ENCODE results near the gene ARID1B. TPM values are rescaled to one million over a fixed set of nuclear protein-coding genes. Genes with fewer than 3 reads are reported as not detected.
"Not testable (repeated sequence)": the region's sequence is repeated elsewhere in the genome, so short reads cannot be mapped to it uniquely, and the experiment has no call there.

ARID1B gene
- total and polyA plus RNA-seq, 2 donors: 36.2 to 213 TPM

DNA sequence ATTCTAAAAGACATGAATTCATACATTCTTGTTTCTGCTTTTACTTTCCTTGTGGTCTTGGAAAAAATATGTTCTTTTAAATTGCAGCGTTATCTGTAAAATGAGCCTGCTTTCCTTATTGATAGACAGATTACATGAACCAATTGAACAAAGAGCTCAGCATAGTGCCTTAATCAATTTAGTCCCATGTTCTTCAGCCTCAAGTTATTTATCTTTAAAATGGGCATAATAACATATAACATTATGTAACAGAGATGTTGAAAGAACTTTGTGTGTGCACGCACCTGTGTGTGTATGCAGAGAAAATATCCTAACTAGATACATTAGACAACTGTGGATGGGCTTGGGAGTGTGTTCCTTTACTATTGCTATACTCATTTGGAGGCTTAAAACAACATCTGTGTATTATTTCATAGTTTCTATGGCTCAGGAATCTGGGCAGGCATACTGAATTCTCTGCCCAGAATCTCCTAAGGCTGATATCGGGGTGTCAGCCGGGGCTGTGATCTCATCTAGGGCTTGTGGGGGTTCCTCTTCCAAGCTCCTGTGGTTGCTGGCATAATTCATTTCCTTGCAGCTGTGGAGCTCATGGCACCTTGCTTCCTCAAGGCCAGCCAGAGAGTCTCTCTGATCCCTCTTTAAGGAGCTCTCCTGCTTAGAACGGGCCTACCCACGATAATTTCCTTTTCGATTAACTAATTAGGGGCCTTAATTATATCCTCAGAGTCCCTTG lies 194.1 kb downstream of the ARID1B start:
- H3K4me3 ChIP-seq (ENCODE audit: low read depth, low read length): no peak overlapping the region
- no peak overlapping the region for H3K27ac ChIP-seq (ENCODE audit: low read depth)
- 68% methylated on average over 7 of the region's 7 CpGs for WGBS
- H3K4me1 ChIP-seq (ENCODE audit: insufficient read depth): no peaks in the 10 kb centered on the region
- DNase-seq (ENCODE audit: extremely low spot score): no peak
- H3K36me3 ChIP-seq (ENCODE audit: insufficient read depth): no peaks in the 10 kb centered on the region

DNA sequence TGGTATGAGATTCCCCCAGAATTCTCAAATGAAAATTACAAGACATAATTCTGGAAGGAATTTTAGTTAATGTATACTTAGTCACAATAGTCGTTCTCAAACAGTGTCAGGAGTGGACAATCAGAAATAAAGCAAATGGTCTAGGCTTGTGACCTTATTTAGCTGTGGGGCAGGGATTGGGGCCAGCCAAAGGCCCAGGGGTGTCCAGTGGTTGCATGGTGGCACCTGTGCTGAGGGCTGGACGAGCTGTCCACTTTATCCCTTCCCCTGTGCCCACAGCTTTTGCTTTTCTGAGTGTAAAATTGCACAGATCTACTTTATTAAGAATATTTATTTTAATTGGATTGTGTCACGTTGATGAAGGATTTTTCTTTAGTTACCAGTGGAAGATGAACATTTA lies 195.0 kb downstream of the ARID1B start:
- Histone ChIP-seq H3K4me3 (ENCODE audit: low read depth, low read length) (no peak overlapping the region), H3K36me3 (ENCODE audit: insufficient read depth) (no peaks in the 10 kb centered on the region), H3K4me1 (ENCODE audit: insufficient read depth) (no peaks in the 10 kb centered on the region), H3K27ac (ENCODE audit: low read depth) (no peak overlapping the region)
- DNase-seq (ENCODE audit: extremely low spot score): no peak
- 70% methylated on average over 3 of the region's 3 CpGs for WGBS

DNA sequence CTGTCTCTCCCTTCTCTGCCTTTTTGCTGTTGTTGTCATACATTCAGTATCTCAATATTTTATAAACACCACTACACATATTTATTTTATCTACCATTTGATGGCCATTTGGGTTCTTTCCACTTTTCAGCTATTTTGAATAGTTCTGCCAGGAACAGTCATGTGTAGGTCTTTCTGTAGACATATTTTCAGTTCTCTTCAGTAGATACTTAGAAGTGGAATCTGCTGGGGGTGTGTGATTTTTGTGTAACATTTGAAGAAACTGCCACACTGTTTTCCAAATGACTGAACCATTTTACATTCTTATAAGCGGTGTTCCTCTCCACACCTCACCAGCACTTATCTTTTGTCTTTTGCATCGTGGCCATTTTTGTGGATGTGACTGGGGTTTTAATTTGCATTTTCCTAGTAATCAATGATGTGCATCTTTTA lies 197.7 kb downstream of the ARID1B start:
- Histone ChIP-seq H3K27ac (ENCODE audit: low read depth) (no peak overlapping the region), H3K36me3 (ENCODE audit: insufficient read depth) (no peaks in the 10 kb centered on the region), H3K4me3 (ENCODE audit: low read depth, low read length) (no peak overlapping the region), H3K4me1 (ENCODE audit: insufficient read depth) (no peaks in the 10 kb centered on the region)
- WGBS: 96% methylated on average over 2 of the region's 2 CpGs
- no peak for DNase-seq (ENCODE audit: extremely low spot score)

DNA sequence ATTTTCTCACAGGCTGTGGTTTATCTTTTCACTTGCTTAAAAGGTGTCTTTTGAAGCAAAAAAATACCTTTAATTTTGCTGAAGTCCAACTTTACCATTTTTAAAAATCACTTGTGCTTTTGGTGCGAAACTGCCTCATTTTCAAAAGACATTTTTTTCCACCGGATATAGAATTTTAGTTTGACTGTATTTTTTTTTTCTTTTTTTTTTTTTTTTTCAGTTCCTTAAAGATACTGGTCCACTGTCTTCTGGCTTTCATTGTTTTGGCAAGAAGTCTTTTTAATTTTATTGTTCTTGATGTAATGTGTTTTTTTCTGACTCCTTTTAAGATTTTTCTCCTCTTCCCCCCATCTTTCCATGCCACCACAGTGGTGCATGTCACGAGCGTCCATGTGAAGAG lies 198.2 kb downstream of the ARID1B start:
- 96% methylated on average over 4 of the region's 4 CpGs for WGBS
- no peak overlapping the region for H3K27ac ChIP-seq (ENCODE audit: low read depth)
- no peaks in the 10 kb centered on the region for H3K36me3 ChIP-seq (ENCODE audit: insufficient read depth)
- H3K4me1 ChIP-seq (ENCODE audit: insufficient read depth): no peaks in the 10 kb centered on the region
- no peak for DNase-seq (ENCODE audit: extremely low spot score)
- no peak overlapping the region for H3K4me3 ChIP-seq (ENCODE audit: low read depth, low read length)

DNA sequence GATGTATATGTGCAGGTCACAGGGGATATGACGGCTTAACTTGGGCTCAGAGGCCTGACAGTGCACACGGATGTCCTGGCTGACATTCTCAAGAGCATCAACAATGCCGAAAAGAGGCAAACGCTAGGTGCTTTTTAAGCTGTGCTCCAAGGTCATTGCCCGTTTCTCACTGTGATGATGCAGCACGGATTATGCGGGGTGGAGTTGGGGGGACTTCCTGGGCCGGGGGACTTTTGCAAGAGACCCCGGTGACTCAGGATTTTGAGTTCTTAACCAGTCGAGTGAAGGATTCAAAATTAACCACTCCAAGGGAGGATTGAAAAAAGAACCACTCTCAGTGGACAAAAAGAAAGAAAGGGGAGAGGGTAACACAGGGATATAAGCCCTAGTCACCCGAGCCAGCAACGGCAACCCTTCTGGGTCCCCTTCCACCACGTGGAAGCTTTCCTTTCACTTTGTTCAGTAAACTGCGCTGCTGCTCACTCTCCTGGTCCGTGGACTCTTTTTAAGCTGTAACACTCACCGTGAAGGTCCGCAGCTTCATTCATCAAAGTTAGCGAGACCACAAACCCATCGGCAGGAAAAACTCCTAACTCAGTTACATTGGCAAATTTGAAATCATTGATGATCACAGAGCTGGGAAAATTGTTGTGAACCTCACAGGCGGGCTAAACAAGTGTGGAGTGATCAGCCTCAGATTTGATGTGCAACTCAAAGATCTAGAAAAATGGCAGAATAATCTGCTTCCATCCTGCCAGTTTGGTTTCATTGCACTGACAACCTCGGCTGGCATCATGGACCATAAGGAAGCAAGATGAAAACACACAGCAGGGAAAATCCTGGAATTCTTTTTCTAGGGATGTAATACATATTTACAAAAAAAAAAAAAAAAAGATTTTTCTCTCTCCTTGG lies 199.3 kb downstream of the ARID1B start:
- Histone ChIP-seq H3K4me1 (ENCODE audit: insufficient read depth) (no peaks in the 10 kb centered on the region), H3K36me3 (ENCODE audit: insufficient read depth) (no peaks in the 10 kb centered on the region), H3K27ac (ENCODE audit: low read depth) (no peak overlapping the region), H3K4me3 (ENCODE audit: low read depth, low read length) (no peak overlapping the region)
- WGBS: 44% methylated on average over 21 of the region's 21 CpGs
- no peak for DNase-seq (ENCODE audit: extremely low spot score)

DNA sequence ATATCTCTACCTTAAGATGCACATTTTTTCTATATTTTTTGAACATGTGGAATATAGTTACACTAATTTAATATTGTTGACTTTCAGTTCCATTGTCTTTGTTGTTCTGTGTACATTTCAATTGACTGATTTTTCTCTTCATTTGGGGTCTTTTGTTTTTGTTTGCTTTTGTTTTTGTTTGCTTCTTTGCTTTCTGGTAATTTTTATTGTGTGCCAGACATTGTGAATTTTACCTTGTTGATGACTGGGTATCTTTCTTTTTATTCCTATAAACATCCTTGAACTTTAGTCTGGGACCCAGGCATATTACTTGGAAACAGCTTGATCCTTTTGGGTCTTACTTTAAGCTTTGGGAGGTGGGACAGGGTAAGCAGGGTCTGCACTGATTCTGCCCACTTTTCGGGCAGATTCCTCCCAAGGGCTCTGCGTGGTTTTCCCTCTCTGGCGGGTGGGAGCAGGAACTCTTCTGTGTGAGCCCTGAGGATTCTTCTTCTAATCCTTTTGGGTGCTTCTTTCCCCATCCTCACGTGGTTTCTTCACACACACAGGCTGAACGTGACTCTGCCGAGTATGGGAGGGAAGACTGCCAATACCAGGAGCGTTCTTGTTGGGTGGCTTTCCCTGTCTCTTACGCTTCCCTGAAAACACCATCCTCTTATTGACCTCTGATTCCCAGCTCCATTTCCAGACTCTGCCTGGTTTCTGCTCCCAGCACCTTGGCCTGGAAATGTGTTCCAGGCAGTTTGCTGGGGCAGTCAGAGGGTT lies 200.5 kb downstream of the ARID1B start:
- 43% methylated on average over 8 of the region's 8 CpGs for WGBS
- DNase-seq (ENCODE audit: extremely low spot score): no peak
- no peak overlapping the region for H3K4me3 ChIP-seq (ENCODE audit: low read depth, low read length)
- no peaks in the 10 kb centered on the region for H3K36me3 ChIP-seq (ENCODE audit: insufficient read depth)
- H3K27ac ChIP-seq (ENCODE audit: low read depth): no peak overlapping the region
- H3K4me1 ChIP-seq (ENCODE audit: insufficient read depth): no peaks in the 10 kb centered on the region

DNA sequence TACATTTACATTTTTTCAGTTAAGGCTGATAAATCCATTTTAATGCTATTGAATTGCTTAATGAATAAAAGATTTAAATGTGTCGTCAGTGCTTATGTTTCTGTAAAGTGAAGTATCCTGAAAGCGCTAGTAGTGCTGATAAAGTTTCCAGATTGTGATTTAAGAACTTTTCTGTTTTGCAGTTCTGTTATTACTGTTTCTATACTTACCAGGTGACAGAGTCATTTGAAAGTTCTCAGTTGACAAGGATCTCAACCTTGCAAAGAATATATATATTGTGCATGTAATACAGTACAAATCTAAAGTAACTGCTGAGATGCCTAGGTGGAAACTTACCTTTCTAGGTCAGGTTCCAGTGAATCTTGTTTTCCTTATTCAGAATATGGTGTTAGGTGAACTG lies 201.8 kb downstream of the ARID1B start:
- Histone ChIP-seq H3K36me3 (ENCODE audit: insufficient read depth) (no peaks in the 10 kb centered on the region), H3K27ac (ENCODE audit: low read depth) (no peak overlapping the region), H3K4me1 (ENCODE audit: insufficient read depth) (no peaks in the 10 kb centered on the region), H3K4me3 (ENCODE audit: low read depth, low read length) (no peak overlapping the region)
- no peak for DNase-seq (ENCODE audit: extremely low spot score)
- WGBS: 92% methylated on average over 2 of the region's 2 CpGs

DNA sequence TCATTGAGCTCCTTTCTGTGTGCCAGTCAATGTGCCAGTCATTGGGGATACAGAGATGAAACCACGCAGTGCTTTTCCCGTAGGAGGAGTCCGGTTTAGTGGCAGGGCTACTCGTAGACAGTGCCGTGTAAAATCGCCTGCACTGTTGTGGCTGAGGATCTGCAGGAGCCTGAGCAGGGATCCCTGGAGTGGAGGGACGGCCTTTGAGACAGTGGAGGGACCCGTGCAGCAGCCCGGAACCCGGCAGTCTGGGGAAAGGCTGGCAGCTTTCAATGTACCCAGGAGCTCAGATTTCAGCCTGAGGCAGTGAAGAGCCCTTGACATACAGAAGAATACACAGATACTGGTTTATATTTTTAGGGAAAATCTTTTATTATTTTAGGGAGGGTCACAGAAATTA lies 203.3 kb downstream of the ARID1B start:
- DNase-seq (ENCODE audit: extremely low spot score): no peak
- 83% methylated on average over 10 of the region's 10 CpGs for WGBS
- Histone ChIP-seq H3K36me3 (ENCODE audit: insufficient read depth) (no peaks in the 10 kb centered on the region), H3K4me3 (ENCODE audit: low read depth, low read length) (no peak overlapping the region), H3K27ac (ENCODE audit: low read depth) (no peak overlapping the region), H3K4me1 (ENCODE audit: insufficient read depth) (no peaks in the 10 kb centered on the region)

DNA sequence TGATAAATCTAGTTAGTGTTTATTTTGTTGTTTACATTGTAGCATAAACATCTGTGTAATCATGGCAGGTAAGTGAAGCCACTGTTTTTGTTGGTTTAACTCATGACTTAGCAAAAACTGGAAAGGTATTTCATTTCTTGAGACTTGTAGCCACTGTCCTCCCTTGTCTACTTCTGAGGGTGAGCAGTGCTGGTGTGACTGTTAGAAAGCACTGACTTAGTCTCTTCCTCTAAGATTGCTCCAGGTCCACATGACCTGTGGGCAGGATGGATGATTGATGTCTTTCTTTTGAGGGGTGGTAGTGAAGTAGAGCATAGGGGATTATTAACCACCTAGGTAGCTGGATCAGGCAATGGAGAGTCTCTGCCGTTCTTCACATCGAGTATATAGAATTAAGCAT lies 203.8 kb downstream of the ARID1B start:
- H3K27ac ChIP-seq (ENCODE audit: low read depth): no peak overlapping the region
- no peak overlapping the region for H3K4me3 ChIP-seq (ENCODE audit: low read depth, low read length)
- no peaks in the 10 kb centered on the region for H3K4me1 ChIP-seq (ENCODE audit: insufficient read depth)
- DNase-seq (ENCODE audit: extremely low spot score): no peak
- WGBS: 92% methylated on average over 2 of the region's 2 CpGs
- H3K36me3 ChIP-seq (ENCODE audit: insufficient read depth): no peaks in the 10 kb centered on the region

DNA sequence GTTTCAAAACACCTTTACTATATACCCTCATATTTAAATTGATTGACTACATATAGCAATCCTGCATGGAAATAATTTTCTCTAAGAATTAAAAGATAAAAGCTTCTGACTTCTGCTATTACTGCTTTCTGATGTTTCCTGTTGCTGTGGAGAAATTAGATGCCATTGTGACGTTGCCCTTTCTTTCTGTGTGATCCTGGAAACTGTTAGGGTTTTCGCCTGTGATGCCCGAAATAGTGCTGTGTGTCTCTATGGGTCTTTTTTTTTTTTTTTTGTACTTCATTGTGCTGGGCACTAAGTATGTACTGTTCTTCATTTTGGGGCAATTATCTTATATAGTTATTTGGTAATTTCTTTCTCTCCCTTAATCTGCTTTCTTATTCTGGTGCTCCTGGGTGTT lies 205.0 kb downstream of the ARID1B start:
- 80% methylated on average over 3 of the region's 3 CpGs for WGBS
- DNase-seq (ENCODE audit: extremely low spot score): no peak
- no peak overlapping the region for H3K4me3 ChIP-seq (ENCODE audit: low read depth, low read length)
- no peaks in the 10 kb centered on the region for H3K36me3 ChIP-seq (ENCODE audit: insufficient read depth)
- H3K27ac ChIP-seq (ENCODE audit: low read depth): no peak overlapping the region
- no peaks in the 10 kb centered on the region for H3K4me1 ChIP-seq (ENCODE audit: insufficient read depth)

DNA sequence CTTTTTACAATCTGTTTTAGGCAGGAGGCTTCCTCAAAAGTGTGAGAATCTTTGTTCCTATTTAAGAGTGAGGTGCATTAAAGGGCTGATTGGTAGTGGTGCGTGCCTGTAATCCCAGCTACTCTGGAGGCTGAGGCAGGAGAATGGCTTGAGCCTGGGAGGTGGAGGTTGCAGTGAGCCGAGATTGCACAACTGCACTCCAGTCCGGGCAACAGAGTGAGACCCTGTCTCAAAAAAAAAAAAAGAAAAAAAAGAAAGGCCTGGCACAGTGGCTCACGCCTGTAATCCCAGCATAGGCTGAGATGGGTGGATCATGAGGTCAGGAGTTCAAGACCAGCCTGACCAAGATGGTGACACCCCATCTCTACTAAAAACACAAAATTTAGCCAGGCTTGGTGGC lies 205.7 kb downstream of the ARID1B start:
- H3K36me3 ChIP-seq (ENCODE audit: insufficient read depth); H3K4me1 ChIP-seq (ENCODE audit: insufficient read depth); H3K4me3 ChIP-seq (ENCODE audit: low read depth, low read length); DNase-seq (ENCODE audit: extremely low spot score); H3K27ac ChIP-seq (ENCODE audit: low read depth): not testable (repeated sequence)
- WGBS: 95% methylated on average over 4 of the region's 4 CpGs

DNA sequence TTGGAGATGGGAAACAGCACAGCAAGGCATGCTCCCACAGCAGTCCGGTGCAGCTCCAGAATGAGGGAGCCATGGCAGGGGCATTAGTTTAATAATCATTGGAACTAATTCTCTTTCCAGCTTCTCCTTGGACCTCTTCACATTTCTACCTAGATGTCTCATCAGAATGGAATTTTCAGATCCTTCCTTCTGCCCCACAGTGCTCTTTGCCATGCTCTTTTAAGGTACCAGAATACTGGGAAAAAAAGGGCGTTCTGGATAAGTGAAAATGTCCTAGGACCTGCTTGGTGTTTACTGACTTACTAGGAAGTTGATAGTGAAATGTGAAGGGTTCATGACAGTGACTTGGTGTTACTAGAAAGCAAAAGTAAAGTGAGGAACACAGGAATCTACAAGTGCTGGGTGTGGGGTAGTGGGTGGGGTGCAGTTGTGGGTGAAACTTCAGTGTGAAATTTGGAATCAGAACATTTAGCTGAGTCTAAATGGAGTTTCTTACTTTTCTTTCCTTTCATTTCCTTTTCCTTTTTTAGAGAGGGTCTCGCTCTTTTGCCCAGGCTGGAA lies 207.1 kb downstream of the ARID1B start:
- Histone ChIP-seq H3K27ac (ENCODE audit: low read depth) (no peak overlapping the region), H3K36me3 (ENCODE audit: insufficient read depth) (no peaks in the 10 kb centered on the region), H3K4me1 (ENCODE audit: insufficient read depth) (no peaks in the 10 kb centered on the region), H3K4me3 (ENCODE audit: low read depth, low read length) (no peak overlapping the region)
- 93% methylated on average over 3 of the region's 3 CpGs for WGBS
- no peak for DNase-seq (ENCODE audit: extremely low spot score)

DNA sequence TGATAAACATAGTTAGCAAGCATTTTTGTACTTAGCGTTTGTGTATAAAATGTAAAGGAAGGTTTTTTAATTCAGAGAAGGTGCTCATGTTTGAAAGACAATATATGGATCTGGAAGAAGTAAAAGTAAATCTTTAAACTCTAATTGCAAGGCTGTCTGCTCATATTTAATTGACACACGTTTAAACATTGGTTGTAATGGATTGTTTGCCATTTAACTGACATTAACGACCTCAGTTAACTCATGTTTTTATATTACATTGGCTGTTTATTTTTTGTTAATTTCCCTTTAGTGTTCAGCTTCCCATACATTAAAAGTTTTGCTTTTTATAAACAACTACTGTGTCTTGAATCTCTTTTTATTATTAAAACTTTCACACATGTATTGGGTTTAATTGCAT lies 208.1 kb downstream of the ARID1B start:
- no peak for DNase-seq (ENCODE audit: extremely low spot score)
- H3K4me3 ChIP-seq (ENCODE audit: low read depth, low read length): no peak overlapping the region
- no peaks in the 10 kb centered on the region for H3K36me3 ChIP-seq (ENCODE audit: insufficient read depth)
- WGBS: 82% methylated on average over 3 of the region's 3 CpGs
- H3K27ac ChIP-seq (ENCODE audit: low read depth): no peak overlapping the region
- no peaks in the 10 kb centered on the region for H3K4me1 ChIP-seq (ENCODE audit: insufficient read depth)

Data from urinary bladder (tissue), 4 donors.